ENCODE results near the gene VAV3.

DNA sequence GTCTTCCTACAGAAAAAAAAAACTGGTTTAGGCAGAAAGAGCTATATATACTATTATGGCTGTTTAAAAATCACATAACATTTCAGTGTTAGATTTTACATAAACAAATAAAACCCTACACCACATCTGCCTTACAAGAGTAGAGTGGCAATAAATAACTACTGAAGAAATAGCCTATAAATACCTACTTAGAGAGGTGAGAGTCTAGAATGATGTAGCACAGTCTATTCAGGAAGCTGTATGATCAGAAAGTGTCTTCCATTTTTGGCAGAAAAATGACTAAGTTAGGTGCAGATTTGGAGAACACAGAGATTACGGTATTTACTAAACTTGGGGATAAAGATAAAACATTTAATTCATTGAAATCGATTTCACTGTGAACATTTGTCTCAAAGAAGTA lies 75.5 kb downstream of the VAV3 start:
- TF ChIP-seq EZH2phosphoT487 (IDR thresholded peaks at IDR 0.05; ENCODE audit: insufficient read depth, low read depth) (no peak), EZH2 (IDR thresholded peaks at IDR 0.05; ENCODE audit: insufficient read depth, poor library complexity, severe bottlenecking) (no peak)
